Endothelial cell (in vitro differentiated cells): ENCODE results near the gene LANCL3. TPM values are rescaled to one million over a fixed set of nuclear protein-coding genes. Genes with fewer than 3 reads are reported as not detected.

Experiments used
- DNase-seq: peaks from one replicate; pipeline ENCODE4 v3.0.0; 2021; ENCODE audit warnings: low spot score
- H3K27ac Mint-ChIP-seq: one replicate; pipeline ENCODE4 v1.8.0; 2021; ENCODE audit warnings: mixed read lengths, inconsistent platforms; ENCODE audit not compliant: unreplicated experiment
- H3K27me3 Mint-ChIP-seq: one replicate; pipeline ENCODE4 v1.8.0; 2021; ENCODE audit warnings: mild to moderate bottlenecking, moderate library complexity, mixed read lengths, inconsistent platforms; ENCODE audit not compliant: unreplicated experiment
- H3K36me3 Mint-ChIP-seq: one replicate; pipeline ENCODE4 v1.8.0; 2021; ENCODE audit warnings: mild to moderate bottlenecking, low read depth, mixed read lengths, inconsistent platforms; ENCODE audit not compliant: unreplicated experiment
- H3K4me1 Mint-ChIP-seq: one replicate; pipeline ENCODE4 v1.8.0; 2021; ENCODE audit warnings: mild to moderate bottlenecking, mixed read lengths, inconsistent platforms; ENCODE audit not compliant: unreplicated experiment
- H3K4me3 Mint-ChIP-seq: one replicate; pipeline ENCODE4 v1.8.0; 2021; ENCODE audit warnings: mild to moderate bottlenecking, mixed read lengths, inconsistent platforms; ENCODE audit not compliant: unreplicated experiment
- H3K9me3 Mint-ChIP-seq: one replicate; pipeline ENCODE4 v1.8.0; 2021; ENCODE audit warnings: mixed read lengths, inconsistent platforms; ENCODE audit not compliant: unreplicated experiment
- total RNA-seq: library from RNA; stranded (reverse); fragmentation: NEBNext Ultra II Directional; extraction: Animal tissue kit (Norgen Biotek cat#: 25700); gene quantifications from one replicate; pipeline ENCODE4 v1.2.1, GENCODE V29; 2021; ENCODE audit not compliant: unreplicated experiment
- TF ChIP-seq, protein P1 (sequence below): fragments of 200-600 bp; sonication (generic); IDR thresholded peaks from one replicate; pipeline ENCODE4 v1.5.0; 2021; ENCODE audit warnings: antibody characterized with exemption; ENCODE audit not compliant: unreplicated experiment

Gene LANCL3
- total RNA-seq, 1 donor from 2014 or later, result 0.46 TPM

DNA sequence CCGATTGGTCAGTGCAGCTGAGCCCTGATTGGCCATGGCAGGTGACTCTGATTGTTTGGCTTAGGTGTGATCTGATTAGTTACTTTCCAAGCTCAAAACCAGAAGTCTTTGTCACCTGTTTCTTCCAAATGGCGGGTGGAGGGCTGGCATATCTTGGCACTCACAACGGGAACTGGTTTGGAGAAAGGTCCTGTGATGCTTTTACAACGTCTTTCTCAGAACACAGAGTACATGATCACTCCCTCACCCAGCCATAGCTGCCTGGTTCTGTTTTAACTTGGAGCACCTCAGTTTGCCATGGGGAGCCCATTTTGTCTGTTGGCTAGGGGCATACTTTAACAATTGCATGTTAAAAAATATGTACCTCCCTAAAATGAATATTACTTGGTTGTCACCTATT lies 101.1 kb downstream of the LANCL3 start:
- DNase-seq, result no peak
- Mint-ChIP-seq H3K36me3 (no peaks in the 10 kb centered on the region), H3K4me1 (no peaks in the 10 kb centered on the region), H3K27ac (no peak overlapping the region), H3K4me3 (no peak overlapping the region), H3K9me3 (no peaks in the 10 kb centered on the region), H3K27me3 (no peaks in the 10 kb centered on the region)
- TF ChIP-seq, protein P1, sequence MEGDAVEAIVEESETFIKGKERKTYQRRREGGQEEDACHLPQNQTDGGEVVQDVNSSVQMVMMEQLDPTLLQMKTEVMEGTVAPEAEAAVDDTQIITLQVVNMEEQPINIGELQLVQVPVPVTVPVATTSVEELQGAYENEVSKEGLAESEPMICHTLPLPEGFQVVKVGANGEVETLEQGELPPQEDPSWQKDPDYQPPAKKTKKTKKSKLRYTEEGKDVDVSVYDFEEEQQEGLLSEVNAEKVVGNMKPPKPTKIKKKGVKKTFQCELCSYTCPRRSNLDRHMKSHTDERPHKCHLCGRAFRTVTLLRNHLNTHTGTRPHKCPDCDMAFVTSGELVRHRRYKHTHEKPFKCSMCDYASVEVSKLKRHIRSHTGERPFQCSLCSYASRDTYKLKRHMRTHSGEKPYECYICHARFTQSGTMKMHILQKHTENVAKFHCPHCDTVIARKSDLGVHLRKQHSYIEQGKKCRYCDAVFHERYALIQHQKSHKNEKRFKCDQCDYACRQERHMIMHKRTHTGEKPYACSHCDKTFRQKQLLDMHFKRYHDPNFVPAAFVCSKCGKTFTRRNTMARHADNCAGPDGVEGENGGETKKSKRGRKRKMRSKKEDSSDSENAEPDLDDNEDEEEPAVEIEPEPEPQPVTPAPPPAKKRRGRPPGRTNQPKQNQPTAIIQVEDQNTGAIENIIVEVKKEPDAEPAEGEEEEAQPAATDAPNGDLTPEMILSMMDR, result no peak

DNA sequence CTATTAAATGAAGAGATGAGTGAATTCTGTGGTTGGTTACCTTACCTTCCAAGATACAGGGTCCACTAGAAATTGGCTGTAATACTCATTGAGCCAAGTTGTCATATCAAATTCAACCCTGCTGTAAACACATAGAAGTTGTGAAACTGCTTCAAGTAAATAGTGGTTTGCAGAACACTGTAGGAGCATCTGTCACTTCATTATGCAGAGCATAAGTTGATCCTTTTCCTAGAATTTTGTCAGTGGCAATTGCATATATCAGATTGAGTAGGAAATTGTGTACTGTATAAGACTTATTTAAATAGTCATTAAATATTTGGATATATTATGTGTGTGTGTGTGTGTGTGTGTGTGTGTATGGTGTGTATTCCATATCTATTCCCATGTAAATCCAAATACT lies 105.3 kb downstream of the LANCL3 start:
- Mint-ChIP-seq H3K36me3 (no peaks in the 10 kb centered on the region), H3K27ac (no peak overlapping the region), H3K4me3 (no peak overlapping the region), H3K9me3 (no peaks in the 10 kb centered on the region), H3K27me3 (no peaks in the 10 kb centered on the region), H3K4me1 (peaks cover 5% of the 10 kb centered on the region)
- TF ChIP-seq, protein P1, result no peak
- no peak for DNase-seq

DNA sequence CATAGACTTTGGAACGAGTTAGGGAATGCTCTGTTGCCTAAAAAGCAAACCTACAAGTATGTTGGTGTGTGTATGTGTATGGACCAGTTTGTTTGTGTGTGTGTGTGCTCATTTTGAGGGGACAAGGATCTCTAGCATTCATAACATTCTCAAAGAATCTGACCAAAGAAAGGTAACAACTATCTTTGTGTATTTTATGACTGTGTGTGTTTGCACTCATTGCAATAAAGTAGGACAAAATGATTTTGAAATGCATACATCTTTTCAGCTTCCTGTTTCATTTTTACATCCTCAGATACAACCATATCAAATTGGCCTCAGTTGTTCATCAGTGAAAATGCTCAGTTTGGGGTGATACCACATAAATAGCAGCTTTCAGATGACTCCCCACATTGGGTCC lies 105.8 kb downstream of the LANCL3 start:
- H3K9me3 Mint-ChIP-seq, result no peaks in the 10 kb centered on the region
- TF ChIP-seq, protein P1, result no peak

DNA sequence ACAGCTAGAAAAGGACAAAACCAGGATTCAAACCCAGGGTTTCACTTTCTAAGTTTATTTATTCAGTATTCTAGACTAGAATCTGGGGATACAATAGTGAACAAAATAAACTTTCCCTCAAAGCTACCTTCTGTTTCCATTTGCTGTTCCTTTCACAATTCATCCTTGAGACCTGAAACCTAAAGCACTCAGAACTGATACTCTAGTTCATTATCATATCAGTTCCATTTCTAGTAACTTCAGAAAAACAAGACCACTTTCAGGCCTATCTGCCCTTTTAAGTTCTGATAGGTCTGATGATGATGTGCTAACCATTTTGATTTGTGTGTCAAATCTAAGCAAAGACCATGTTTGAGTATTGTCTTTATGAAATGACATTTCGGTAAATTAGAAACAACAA lies 106.3 kb downstream of the LANCL3 start:
- TF ChIP-seq, protein P1, result no peak
- Mint-ChIP-seq H3K9me3 (no peaks in the 10 kb centered on the region), H3K4me1 (peaks cover 5% of the 10 kb centered on the region), H3K36me3 (no peaks in the 10 kb centered on the region), H3K4me3 (no peak overlapping the region), H3K27ac (no peak overlapping the region), H3K27me3 (no peaks in the 10 kb centered on the region)
- DNase-seq, result no peak

More for the DNA sequence above, 105.8 kb downstream of the LANCL3 start:
- no peak for DNase-seq
- H3K36me3 Mint-ChIP-seq, result no peaks in the 10 kb centered on the region
- no peak overlapping the region for H3K27ac Mint-ChIP-seq
- H3K27me3 Mint-ChIP-seq, result no peaks in the 10 kb centered on the region
- H3K4me3 Mint-ChIP-seq, result no peak overlapping the region
- H3K4me1 Mint-ChIP-seq, result peaks cover 5% of the 10 kb centered on the region

DNA sequence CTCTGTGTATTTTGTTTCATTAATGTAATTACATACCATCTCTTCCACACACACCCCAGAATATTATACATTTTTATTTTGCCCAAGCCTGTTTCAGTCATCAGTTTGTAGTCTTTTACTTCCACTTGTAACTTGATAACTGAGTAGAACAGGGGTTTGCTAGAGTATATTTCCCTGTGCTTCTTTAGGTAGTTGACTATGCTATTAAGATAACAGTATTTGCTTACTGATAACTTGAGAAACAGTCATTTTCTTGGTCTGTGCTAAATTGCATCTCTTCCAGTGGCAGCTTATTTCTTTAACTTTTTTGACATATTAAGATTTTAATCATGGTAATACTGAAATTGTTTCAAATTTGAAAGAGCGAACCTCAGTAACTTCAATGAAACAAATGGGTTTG lies 107.1 kb downstream of the LANCL3 start:
- H3K4me1 Mint-ChIP-seq, result peaks cover 5% of the 10 kb centered on the region
- no peak overlapping the region for H3K27ac Mint-ChIP-seq
- TF ChIP-seq, protein P1, result no peak
- no peak for DNase-seq
- no peak overlapping the region for H3K4me3 Mint-ChIP-seq
- H3K9me3 Mint-ChIP-seq, result no peaks in the 10 kb centered on the region
- no peaks in the 10 kb centered on the region for H3K36me3 Mint-ChIP-seq
- no peaks in the 10 kb centered on the region for H3K27me3 Mint-ChIP-seq
